GM13977 (cell line): ENCODE measurements around the gene DENND4B.

Experiments used
- DNase-seq: peaks from one replicate; pipeline ENCODE4 v3.0.0; 2012; ENCODE audit warnings: low spot score
- CTCF ChIP-seq: IDR thresholded peaks from 2 replicates; pipeline ENCODE4 v1.5.1; 2012; ENCODE audit warnings: mild to moderate bottlenecking, control low read depth; ENCODE audit not compliant: insufficient read depth; ENCODE audit errors: extremely low read depth, missing control alignments
- in situ Hi-C: fragments of 300-500 bp; cut with MboI; formaldehyde crosslinking; loops from one replicate; pipeline ENCODE4 v1.12.0; 2022; ENCODE audit warnings: low sequenced_read_pairs, low pct_unique_long_range_greater_than_20kb, mixed read lengths, inconsistent platforms; ENCODE audit not compliant: unreplicated experiment

DENND4B gene

GRCh38 chr1:153978274-153978909 lies 31.9 kb upstream of the DENND4B start:
- no peak for DNase-seq
- TF ChIP-seq CTCF, result no peak
- in situ Hi-C loops, result loop anchor here (25.0 kb wide), 1 partner anchor 466 kb away; no protein-coding TSS in a partner anchor

- TF ChIP-seq CTCF, result no peak
- in situ Hi-C loops, result loop anchor here (25.0 kb wide), 1 partner anchor 465 kb away; no protein-coding TSS in a partner anchor
Observed at GRCh38 chr1:153977250-153978240, 31.0 kb upstream of the DENND4B start, which contains the start of gene JTB. Gene JTB (minus strand): TSS chr1:153977674. CDS start chr1:153977252, 422 bp downstream.

GRCh38 chr1:153976819-153977249 lies 30.3 kb upstream of the DENND4B start:
- no peak for DNase-seq
- no peak for TF ChIP-seq CTCF

More at GRCh38 chr1:153977250-153978240, 31.0 kb upstream of the DENND4B start, which contains the start of gene JTB:
- peak; percentile 92 for DNase-seq

GRCh38 chr1:153973525-153973924 lies 27.0 kb upstream of the DENND4B start:
- TF ChIP-seq CTCF, result no peak
- DNase-seq, result no peak
- in situ Hi-C loops, result no loop called here

More at GRCh38 chr1:153976819-153977249, 30.3 kb upstream of the DENND4B start:
- in situ Hi-C loops, result loop anchor here (25.0 kb wide), 1 partner anchor 465 kb away; no protein-coding TSS in a partner anchor

- no peak for DNase-seq
- in situ Hi-C loops, result no loop called here
- TF ChIP-seq CTCF, result no peak
Observed at GRCh38 chr1:153973071-153973470, 26.6 kb upstream of the DENND4B start.

GRCh38 chr1:153970346-153970745 lies 23.8 kb upstream of the DENND4B start:
- DNase-seq, result no peak
- TF ChIP-seq CTCF, result no peak
- in situ Hi-C loops, result no loop called here
